Erythroblast (primary cell): ENCODE data around the gene LARP1.
A peak's percentile ranks its signal among the peaks of the same experiment; 100 is the strongest.
"Not testable (repeated sequence)": the region's sequence is repeated elsewhere in the genome, so short reads cannot be mapped to it uniquely, and the experiment has no call there.

Experiments
- DNase-seq, 2 experiments: peaks; one replicate each; lab custom pipeline; 2025; lab: John Stamatoyannopoulos, UW
- GATA1 ChIP-seq: IDR thresholded peaks from 2 replicates; pipeline ENCODE4 v1.6.1; 2011; ENCODE audit warnings: low read depth, mild to moderate bottlenecking, control low read depth, low read length, moderate library complexity
- POLR2A ChIP-seq: IDR thresholded peaks from 2 replicates; pipeline ENCODE4 v1.6.1; 2011; ENCODE audit warnings: mild to moderate bottlenecking, low read length

The LARP1 gene

GRCh38 chr5:154723740-154724505 is 31.3 kb upstream of the LARP1 start:
- DNase-seq = peak; percentile 83 to 86
- TF ChIP-seq POLR2A (no peak), GATA1 (no peak)

DNA sequence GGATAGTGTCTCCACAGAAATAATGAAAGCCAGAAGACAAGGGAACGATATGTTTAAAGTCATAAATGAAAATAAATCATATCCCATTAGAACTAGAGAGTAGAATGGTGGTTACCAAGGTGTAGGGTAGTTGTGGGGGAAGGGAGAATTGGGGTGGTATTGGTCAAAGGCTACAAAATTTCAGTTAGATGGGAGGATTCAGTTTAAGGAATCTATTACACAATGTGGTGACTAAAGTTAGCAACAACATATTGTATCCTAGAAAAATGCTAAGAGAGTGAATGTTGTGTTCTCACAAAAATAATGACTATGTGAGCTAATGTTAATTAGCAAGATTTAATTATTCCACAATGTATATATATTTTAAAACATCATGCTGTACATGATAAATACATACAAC is 27.8 kb upstream of the LARP1 start:
- no peak for DNase-seq
- TF ChIP-seq POLR2A (no peak), GATA1 (no peak)

DNA sequence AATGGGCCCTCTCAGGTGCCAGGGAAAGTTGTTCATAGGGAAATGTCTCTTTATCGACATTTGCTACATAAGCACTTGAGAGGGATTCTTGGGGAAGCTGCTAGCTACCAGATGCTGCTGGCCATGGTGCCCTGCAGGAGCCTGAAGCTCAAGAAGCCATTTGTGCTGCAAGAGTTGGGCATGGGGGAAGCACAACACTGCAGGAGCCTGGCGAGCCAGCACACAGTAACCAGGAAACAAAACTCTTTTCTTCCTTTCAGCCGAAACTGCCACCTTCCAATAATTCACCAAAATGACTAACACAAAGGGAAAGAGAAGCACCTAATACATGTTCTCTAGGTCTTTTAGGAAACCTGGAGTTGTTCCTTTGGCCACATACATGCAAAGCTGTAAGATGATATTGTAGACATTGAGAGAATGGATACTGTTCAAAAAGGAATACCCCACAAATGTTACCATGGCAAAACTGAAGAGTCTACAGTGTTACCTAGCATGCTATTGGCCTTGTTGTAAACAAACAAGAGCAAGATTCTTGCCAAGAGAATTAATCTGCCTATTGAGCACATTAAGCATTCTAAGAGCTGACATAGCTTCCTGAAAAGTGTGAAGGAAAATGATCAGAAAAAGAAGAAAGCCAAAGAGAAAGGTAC is 26.1 kb upstream of the LARP1 start:
- TF ChIP-seq POLR2A (no peak), GATA1 (no peak)
- no peak for DNase-seq

DNA sequence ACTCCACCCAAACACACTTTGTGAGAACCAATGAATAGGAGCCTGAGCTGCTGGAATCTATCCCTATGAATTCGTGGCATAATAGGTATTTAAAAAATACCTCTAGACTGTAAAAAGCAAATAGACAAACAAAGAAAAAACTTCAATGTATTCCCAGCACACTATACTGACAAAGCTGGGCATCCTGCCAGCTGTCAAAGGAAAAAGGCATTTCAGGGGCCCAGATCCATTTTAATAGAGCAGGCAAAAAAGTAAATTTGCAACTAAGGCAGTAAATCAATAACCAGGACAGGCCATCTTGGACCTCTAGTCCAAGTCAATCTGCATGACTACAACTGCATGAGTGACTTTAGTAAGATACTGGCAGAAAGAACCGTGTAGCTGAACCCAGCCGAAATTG is 25.6 kb upstream of the LARP1 start:
- no peak for DNase-seq
- no peak for TF ChIP-seq POLR2A
- TF ChIP-seq GATA1 = no peak

GRCh38 chr5:154730761-154731160 is 24.4 kb upstream of the LARP1 start:
- DNase-seq = not testable (repeated sequence)

- TF ChIP-seq GATA1 (no peak), POLR2A (no peak)
These were observed 23.0 kb upstream of the LARP1 start for GRCh38 chr5:154732212-154732611.

GRCh38 chr5:154734370-154735248 is 20.6 kb upstream of the LARP1 start:
- no peak for DNase-seq
- no peak for TF ChIP-seq POLR2A
- TF ChIP-seq GATA1 = no peak

More at GRCh38 chr5:154732212-154732611, 23.0 kb upstream of the LARP1 start:
- DNase-seq = no peak

DNA sequence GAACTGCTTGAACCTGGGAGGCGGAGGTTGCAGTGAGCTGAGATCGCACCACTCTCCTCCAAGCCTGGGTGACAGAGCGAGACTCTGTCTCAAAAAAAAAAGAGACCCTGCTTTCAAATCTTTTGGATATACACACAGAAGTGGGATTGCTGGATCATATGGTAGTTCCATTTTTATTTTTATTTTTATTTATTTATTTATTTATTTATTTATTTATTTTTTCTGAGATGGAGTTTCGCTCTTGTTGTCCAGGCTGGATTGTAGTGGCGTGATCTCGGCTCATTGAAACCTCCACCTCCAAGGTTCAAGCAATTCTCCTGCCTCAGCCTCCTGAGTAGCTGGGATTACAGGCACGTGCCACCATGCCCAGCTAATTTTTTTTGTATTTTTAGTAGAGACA is 19.8 kb upstream of the LARP1 start:
- DNase-seq = not testable (repeated sequence)

- not testable (repeated sequence) for DNase-seq
These were observed 18.8 kb upstream of the LARP1 start for GRCh38 chr5:154736372-154736771.

DNA sequence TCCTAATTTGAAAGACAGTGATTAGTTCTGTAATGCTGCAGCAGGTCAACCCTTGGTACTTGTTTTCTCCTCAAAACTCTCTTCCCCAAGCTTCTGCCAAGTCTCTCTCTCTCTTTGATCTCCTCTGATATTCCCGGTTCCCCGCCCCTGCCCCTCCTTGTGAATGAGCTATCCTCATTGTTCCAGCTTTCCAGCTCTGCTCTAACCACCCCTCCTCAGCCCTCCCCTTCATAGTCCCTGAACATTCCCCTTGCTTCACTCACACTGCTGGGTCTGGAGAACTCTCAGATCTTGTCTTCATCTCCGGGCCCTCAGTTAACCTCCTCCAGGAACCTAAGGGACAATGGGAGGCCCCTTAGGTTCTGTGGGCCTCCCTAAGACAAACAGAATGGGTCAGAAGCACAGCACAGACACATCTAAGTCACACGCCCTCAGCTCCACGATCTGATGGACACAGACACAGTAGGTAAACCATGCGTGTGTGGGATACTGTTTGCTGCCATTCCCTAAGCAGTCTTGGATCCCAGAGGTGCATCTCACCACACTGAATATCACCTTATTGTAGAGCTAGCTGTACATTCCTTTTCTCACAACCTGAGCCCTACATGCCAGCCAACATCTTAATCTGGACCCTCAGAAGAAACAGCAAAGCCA is 17.4 kb upstream of the LARP1 start:
- DNase-seq = no peak
- TF ChIP-seq POLR2A (no peak), GATA1 (no peak)

DNA sequence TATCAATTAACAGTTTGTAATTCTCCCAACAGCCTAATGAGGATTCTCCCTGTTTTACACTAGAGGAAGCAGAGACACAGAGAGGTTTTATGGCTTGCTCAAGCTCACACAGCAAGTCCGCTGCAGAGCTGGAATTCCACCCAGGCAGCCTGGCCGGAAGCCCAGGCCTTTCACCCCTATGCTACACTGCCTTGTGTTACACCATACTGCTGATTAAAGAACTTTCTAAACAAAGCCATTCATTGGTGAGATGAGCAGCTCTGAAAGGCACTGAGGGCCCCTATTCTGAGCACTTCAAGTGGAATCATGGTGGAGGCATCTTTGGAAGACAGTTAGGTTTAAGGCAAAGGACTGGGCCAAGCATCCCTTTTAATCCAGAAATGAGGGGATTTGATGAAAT is 14.7 kb upstream of the LARP1 start:
- TF ChIP-seq POLR2A (no peak), GATA1 (no peak)
- no peak for DNase-seq

DNA sequence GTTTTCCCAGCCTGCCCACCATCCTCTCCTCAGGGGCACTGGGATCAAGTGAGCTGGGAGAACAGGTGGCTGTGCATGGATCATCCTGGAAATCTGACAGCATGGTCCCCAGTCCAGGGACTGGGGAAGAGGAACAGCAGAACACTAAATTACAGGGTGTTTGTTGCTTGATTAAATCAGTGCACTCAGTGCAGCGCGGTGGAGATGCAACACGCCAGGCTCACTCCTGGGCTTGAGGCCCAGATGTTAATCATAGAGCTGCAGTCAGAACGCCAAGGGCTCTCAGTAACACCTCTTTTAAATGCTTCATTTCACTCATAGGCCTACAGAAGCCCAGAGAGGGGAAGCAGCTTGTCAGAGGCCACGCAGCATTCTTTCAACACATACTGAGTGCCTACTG is 14.2 kb upstream of the LARP1 start:
- peak; percentile 17 to 44 for DNase-seq
- TF ChIP-seq GATA1 (no peak), POLR2A (no peak)

DNA sequence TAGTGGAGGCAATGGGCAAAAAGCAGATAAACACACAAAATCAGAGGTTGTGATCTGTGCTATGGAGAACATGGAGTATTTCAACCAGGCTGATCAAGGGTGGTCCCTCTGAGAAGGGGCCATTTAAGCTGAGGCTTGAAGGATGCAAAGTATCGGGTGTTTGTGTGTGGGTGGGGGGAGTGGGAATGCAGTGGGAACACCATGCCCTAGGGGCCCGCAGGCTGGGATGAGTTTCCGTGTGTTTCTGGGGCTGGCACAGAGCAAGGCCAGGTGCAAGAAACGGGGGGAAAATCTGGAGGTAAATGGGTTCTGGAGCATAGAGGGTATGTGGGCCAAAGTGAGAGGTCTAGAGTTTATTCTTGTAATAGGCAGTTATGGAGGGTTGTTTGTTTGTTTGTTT is 13.8 kb upstream of the LARP1 start:
- DNase-seq = no peak
- no peak for TF ChIP-seq GATA1
- TF ChIP-seq POLR2A = no peak

DNA sequence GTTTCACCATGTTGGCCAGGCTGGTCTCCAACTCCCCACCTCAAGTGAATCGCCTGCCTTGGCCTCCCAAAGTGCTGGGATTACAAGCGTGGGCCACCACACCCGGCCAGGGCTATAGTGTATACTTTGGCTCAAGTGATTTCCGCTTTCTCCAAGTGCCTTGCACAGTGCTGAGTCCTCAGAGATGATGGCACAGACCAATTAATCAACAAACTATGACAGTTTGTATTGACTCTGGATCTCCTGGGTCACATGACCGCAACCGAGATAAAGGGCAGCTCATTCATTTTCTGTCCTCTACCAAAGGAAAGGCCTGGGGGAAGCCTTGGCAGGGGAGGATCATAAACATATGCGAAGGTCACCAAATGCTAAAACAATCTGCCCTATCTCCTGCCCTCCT is 11.4 kb upstream of the LARP1 start:
- TF ChIP-seq POLR2A (no peak), GATA1 (no peak)
- no peak for DNase-seq
